AG20443 (cell line): ENCODE measurements around the gene PGS1.

Experiments
- DNase-seq: peaks from one replicate; pipeline ENCODE4 v3.0.0; 2012; ENCODE audit warnings: low spot score, mixed read lengths

PGS1 gene

GRCh38 chr17:78390241-78391050 lies 12.0 kb downstream of the PGS1 start:
- peak; percentile 88 for DNase-seq

- no peak for DNase-seq
Observed at GRCh38 chr17:78391051-78391431, 12.6 kb downstream of the PGS1 start.

GRCh38 chr17:78391843-78392242 lies 13.4 kb downstream of the PGS1 start:
- peak; percentile 35 for DNase-seq

GRCh38 chr17:78392295-78392694 lies 13.8 kb downstream of the PGS1 start:
- DNase-seq = no peak

- DNase-seq = no peak
Observed at GRCh38 chr17:78393575-78393974, 15.1 kb downstream of the PGS1 start.

- DNase-seq = no peak
Observed at GRCh38 chr17:78394209-78394608, 15.8 kb downstream of the PGS1 start.

- DNase-seq = no peak
Observed at GRCh38 chr17:78395155-78395554, 16.7 kb downstream of the PGS1 start.

GRCh38 chr17:78396441-78397337 lies 18.2 kb downstream of the PGS1 start:
- DNase-seq = no peak

GRCh38 chr17:78397681-78398101 lies 19.2 kb downstream of the PGS1 start:
- peak; percentile 67 for DNase-seq

GRCh38 chr17:78398390-78398789 lies 19.9 kb downstream of the PGS1 start:
- no peak for DNase-seq

GRCh38 chr17:78399028-78399692 lies 20.7 kb downstream of the PGS1 start:
- no peak for DNase-seq

GRCh38 chr17:78399693-78400144 lies 21.3 kb downstream of the PGS1 start:
- DNase-seq = no peak

- no peak for DNase-seq
Observed at GRCh38 chr17:78400581-78401240, 22.3 kb downstream of the PGS1 start.

GRCh38 chr17:78401246-78401645 lies 22.8 kb downstream of the PGS1 start:
- DNase-seq = peak; percentile 57

GRCh38 chr17:78401891-78402290 lies 23.4 kb downstream of the PGS1 start:
- DNase-seq = no peak

- no peak for DNase-seq
Observed at GRCh38 chr17:78403822-78404221, 25.4 kb downstream of the PGS1 start.

- no peak for DNase-seq
Observed at GRCh38 chr17:78406396-78406795, 27.9 kb downstream of the PGS1 start.

GRCh38 chr17:78406920-78407319 lies 28.5 kb downstream of the PGS1 start:
- no peak for DNase-seq

- DNase-seq = no peak
Observed at GRCh38 chr17:78407387-78408000, 29.0 kb downstream of the PGS1 start.

GRCh38 chr17:78408476-78409050 lies 30.1 kb downstream of the PGS1 start:
- no peak for DNase-seq
